Neural cell (in vitro differentiated cells): ENCODE measurements around the gene RXRB. TPM values are rescaled to one million over a fixed set of nuclear protein-coding genes. Genes with fewer than 3 reads are reported as not detected.

Experiments used
- H2AFZ ChIP-seq: fragments of 200-600, 300-800 bp; sonication (generic), shearing (Covaris generic); 2 replicates; pipeline ENCODE4 v1.6.0; 2014; ENCODE audit warnings: low read depth, mild to moderate bottlenecking, antibody characterized with exemption, low read length, moderate library complexity
- H3F3A ChIP-seq: fragments of 200-600 bp; shearing (Covaris generic); 2 replicates; pipeline ENCODE4 v1.6.1; 2016; ENCODE audit warnings: mild to moderate bottlenecking, moderate library complexity, mixed read lengths, antibody characterized with exemption, low read length; ENCODE audit not compliant: insufficient read depth, poor library complexity, severe bottlenecking
- H3K27ac ChIP-seq: fragments of 200-600, 300-800 bp; sonication (generic), shearing (Covaris generic); 2 replicates; pipeline ENCODE4 v1.5.1; 2014; ENCODE audit warnings: mild to moderate bottlenecking, low read length, moderate library complexity
- H3K27me3 ChIP-seq: fragments of 300-800, 200-600 bp; sonication (generic), shearing (Covaris generic); 2 replicates; pipeline ENCODE4 v1.6.0; 2014; ENCODE audit warnings: mild to moderate bottlenecking, low read depth, low read length, moderate library complexity; ENCODE audit not compliant: insufficient read depth
- H3K36me3 ChIP-seq: fragments of 300-800, 200-600 bp; sonication (generic), shearing (Covaris generic); 2 replicates; pipeline ENCODE4 v1.5.1; 2014; ENCODE audit warnings: mild to moderate bottlenecking, antibody characterized with exemption, low read length, moderate library complexity; ENCODE audit not compliant: insufficient read depth
- H3K4me2 ChIP-seq: fragments of 300-800, 200-600 bp; sonication (generic), shearing (Covaris generic); 2 replicates; pipeline ENCODE4 v1.6.0; 2014; ENCODE audit warnings: mild to moderate bottlenecking, low read length
- H3K4me3 ChIP-seq: fragments of 300-800, 200-600 bp; sonication (generic), shearing (Covaris generic); 2 replicates; pipeline ENCODE4 v1.5.1; 2014; ENCODE audit warnings: mild to moderate bottlenecking, low read length, moderate library complexity
- H3K79me2 ChIP-seq: fragments of 200-600 bp; shearing (Covaris generic); replicated peaks from 2 replicates; pipeline ENCODE4 v1.6.0; 2014; ENCODE audit warnings: mild to moderate bottlenecking, low read length, moderate library complexity; ENCODE audit not compliant: insufficient read depth
- H3K9ac ChIP-seq: fragments of 300-800, 200-600 bp; sonication (generic), shearing (Covaris generic); 2 replicates; pipeline ENCODE4 v1.6.1; 2016; ENCODE audit warnings: mild to moderate bottlenecking, low read length, mixed read lengths
- H3K9me2 ChIP-seq: fragments of 200-600 bp; shearing (Covaris generic); 2 replicates; pipeline ENCODE4 v1.6.1; 2016; ENCODE audit warnings: mild to moderate bottlenecking, low read length, mixed read lengths; ENCODE audit not compliant: insufficient read depth
- H3K9me3 ChIP-seq: fragments of 200-600, 300-800 bp; sonication (generic), shearing (Covaris generic); 2 replicates; pipeline ENCODE4 v1.6.1; 2016; ENCODE audit warnings: mild to moderate bottlenecking, mixed run types, low read length, moderate library complexity, mixed read lengths
- H4K20me1 ChIP-seq: fragments of 200-600 bp; shearing (Covaris generic); 2 replicates; pipeline ENCODE4 v1.6.1; 2016; ENCODE audit warnings: mild to moderate bottlenecking, mixed run types; ENCODE audit not compliant: insufficient read depth
- CTCF ChIP-seq: fragments of 450-650 bp; IDR thresholded peaks from 2 replicates; pipeline ENCODE4 v1.5.1; 2014; ENCODE audit warnings: antibody characterized with exemption, mild to moderate bottlenecking, moderate library complexity; ENCODE audit not compliant: poor library complexity, severe bottlenecking
- EP300 ChIP-seq: fragments of 450-650 bp; conservative IDR thresholded peaks from 2 replicates; pipeline ENCODE4 v1.6.1; 2014; ENCODE audit warnings: antibody characterized with exemption, mild to moderate bottlenecking, moderate library complexity; ENCODE audit not compliant: poor library complexity, severe bottlenecking
- EZH2 ChIP-seq: fragments of 200-600, 300-800 bp; shearing (Covaris generic), sonication (generic); IDR thresholded peaks from 2 replicates; pipeline ENCODE4 v1.6.1; 2014; ENCODE audit warnings: antibody characterized with exemption, low read length, borderline replicate concordance, mild to moderate bottlenecking; ENCODE audit not compliant: insufficient read depth, poor library complexity, severe bottlenecking
- MXI1 ChIP-seq: fragments of 450-650 bp; conservative IDR thresholded peaks from 2 replicates; pipeline ENCODE4 v1.6.1; 2014; ENCODE audit warnings: antibody characterized with exemption, mild to moderate bottlenecking; ENCODE audit not compliant: poor library complexity, severe bottlenecking
- POLR2AphosphoS5 ChIP-seq: IDR thresholded peaks from 2 replicates; pipeline ENCODE4 v1.6.1; 2012
- RAD21 ChIP-seq: fragments of 450-650 bp; conservative IDR thresholded peaks from 2 replicates; pipeline ENCODE4 v1.6.1; 2014; ENCODE audit warnings: antibody characterized with exemption, mild to moderate bottlenecking, moderate library complexity
- REST ChIP-seq: IDR thresholded peaks from 2 replicates; pipeline ENCODE4 v1.6.1; 2012; ENCODE audit warnings: borderline replicate concordance
- SMC3 ChIP-seq: fragments of 450-650 bp; conservative IDR thresholded peaks from 2 replicates; pipeline ENCODE4 v1.6.1; 2014; ENCODE audit warnings: antibody characterized with exemption, mild to moderate bottlenecking, moderate library complexity; ENCODE audit not compliant: poor library complexity
- TAF1 ChIP-seq: IDR thresholded peaks from 2 replicates; pipeline ENCODE4 v1.6.1; 2012; ENCODE audit warnings: low read depth
- polyA plus RNA-seq: library from polyadenylated mRNA; depleted of rRNA; stranded (reverse); fragments of >200 nt; gene quantifications from 2 replicates; pipeline ENCODE4 v1.2.3, GENCODE V29; 2014

Gene RXRB
- polyA plus RNA-seq, 1 donor from 2014 or later, result 60.7 TPM

- Histone ChIP-seq H3K4me2 (peak overlapping the region; percentile 98), H3K9ac (peak overlapping the region; percentile 73), H3K27ac (peak overlapping the region; percentile 72), H3F3A (peaks cover 5% of the 10 kb centered on the region), H3K36me3 (no peaks in the 10 kb centered on the region), H3K9me2 (no peaks in the 10 kb centered on the region), H3K4me3 (peak overlapping the region; percentile 72), H3K9me3 (no peaks in the 10 kb centered on the region), H4K20me1 (no peaks in the 10 kb centered on the region), H2AFZ (peak overlapping the region; percentile 91), H3K79me2 (no peaks in the 10 kb centered on the region), H3K27me3 (no peaks in the 10 kb centered on the region)
- TF ChIP-seq EZH2 (no peak), TAF1 (no peak), RAD21 (peak; percentile 96), REST (no peak), EP300 (no peak), SMC3 (peak; percentile 87), MXI1 (no peak), POLR2AphosphoS5 (no peak), CTCF (peak; percentile 93)
Measured at GRCh38 chr6:33247977-33248642, 47.6 kb upstream of the RXRB start.

GRCh38 chr6:33243476-33243875, 43.0 kb upstream of the RXRB start:
- no peaks in the 10 kb centered on the region for H3K9me3 ChIP-seq
- H3K36me3 ChIP-seq, result no peaks in the 10 kb centered on the region
- H3K79me2 ChIP-seq, result no peaks in the 10 kb centered on the region
- H3K9me2 ChIP-seq, result no peaks in the 10 kb centered on the region
- no peak overlapping the region for H3K4me3 ChIP-seq
- no peaks in the 10 kb centered on the region for H4K20me1 ChIP-seq
- H3K4me2 ChIP-seq, result no peak overlapping the region
- TF ChIP-seq MXI1, result no peak
- TF ChIP-seq POLR2AphosphoS5, result no peak
- no peak for TF ChIP-seq CTCF
- no peak for TF ChIP-seq EP300
- TF ChIP-seq REST, result no peak
- TF ChIP-seq EZH2, result no peak
- no peak for TF ChIP-seq SMC3
- no peak for TF ChIP-seq TAF1
- TF ChIP-seq RAD21, result no peak
- H3F3A ChIP-seq, result no peaks in the 10 kb centered on the region
- no peaks in the 10 kb centered on the region for H3K27me3 ChIP-seq
- H3K27ac ChIP-seq, result no peak overlapping the region
- no peak overlapping the region for H2AFZ ChIP-seq
- no peak overlapping the region for H3K9ac ChIP-seq
